Type B pancreatic cell (in vitro differentiated cells): Measurements from ENCODE around the gene EIF5AL1. TPM values are rescaled to one million over a fixed set of nuclear protein-coding genes. Genes with fewer than 3 reads are reported as not detected.

Experiments
- DNase-seq: peaks from one replicate; pipeline ENCODE4 v3.0.0; 2021; ENCODE audit warnings: mixed read lengths; ENCODE audit not compliant: unreplicated experiment; ENCODE audit errors: extremely low spot score
- H3K27ac Mint-ChIP-seq: 2 replicates; pipeline ENCODE4 v1.8.0; 2021; ENCODE audit warnings: mild to moderate bottlenecking, mixed read lengths
- H3K27me3 Mint-ChIP-seq: 2 replicates; pipeline ENCODE4 v1.8.0; 2021; ENCODE audit warnings: mixed read lengths
- H3K36me3 Mint-ChIP-seq: 2 replicates; pipeline ENCODE4 v1.8.0; 2021; ENCODE audit warnings: mixed read lengths
- H3K4me1 Mint-ChIP-seq: one replicate; pipeline ENCODE4 v1.8.0; 2021; ENCODE audit warnings: mixed read lengths; ENCODE audit not compliant: unreplicated experiment
- H3K4me3 Mint-ChIP-seq: 2 replicates; pipeline ENCODE4 v1.8.0; 2021; ENCODE audit warnings: mild to moderate bottlenecking, mixed read lengths
- H3K9me3 Mint-ChIP-seq: 2 replicates; pipeline ENCODE4 v1.8.0; 2021; ENCODE audit warnings: mixed read lengths
- CTCF ChIP-seq: fragments of 200-600 bp; sonication (generic); conservative IDR thresholded peaks from 2 replicates; pipeline ENCODE4 v1.5.0; 2021; ENCODE audit warnings: antibody characterized with exemption, mild to moderate bottlenecking
- total RNA-seq: library from RNA; stranded (reverse); gene quantifications from 2 replicates; pipeline ENCODE4 v1.2.1, GENCODE V29; 2021; ENCODE audit warnings: low replicate concordance

Gene EIF5AL1
- total RNA-seq, 1 donor from 2014 or later: not detected

DNA sequence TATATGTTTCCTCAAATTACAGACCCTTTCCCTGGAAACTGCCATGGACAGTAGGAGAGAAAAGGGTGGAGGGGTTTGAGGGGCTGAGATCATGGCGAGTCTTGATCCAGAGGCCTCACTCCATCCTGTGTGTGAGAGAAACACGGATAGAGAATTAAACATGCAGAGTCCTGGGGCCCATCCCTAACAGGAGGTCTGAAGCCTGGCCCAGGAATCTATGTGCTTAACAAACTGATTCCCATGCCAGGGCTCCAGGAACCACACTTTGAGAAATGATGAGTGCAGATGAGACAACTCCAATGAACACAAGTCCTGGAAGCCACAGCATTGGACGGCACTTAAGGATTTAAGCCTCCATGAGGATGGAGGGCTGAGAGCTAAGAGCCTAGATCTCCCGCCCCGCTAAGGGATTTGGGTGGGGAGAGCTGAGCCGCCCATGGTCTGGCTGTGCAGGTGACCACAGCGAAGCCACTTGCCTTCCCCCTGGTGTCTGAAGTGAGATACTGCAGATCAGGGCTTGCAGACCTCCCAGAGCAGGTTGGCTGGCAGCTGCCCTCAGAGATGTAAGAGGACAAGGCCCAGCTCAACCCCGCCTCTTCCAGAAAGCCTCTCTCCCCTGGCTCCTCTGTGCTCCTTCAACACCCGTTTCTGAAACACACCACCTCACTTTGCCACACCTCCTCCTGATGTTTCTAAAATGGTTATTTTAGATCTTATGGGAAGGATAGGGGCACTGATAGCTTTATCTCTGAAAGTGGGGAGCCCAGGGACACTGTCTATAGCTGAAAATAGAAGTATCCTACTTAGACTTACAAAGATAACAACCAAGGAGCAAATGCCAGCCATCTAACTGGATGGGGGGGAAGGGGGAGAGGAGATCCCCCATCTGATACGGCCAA, 24.8 kb upstream of the EIF5AL1 start:
- no peaks in the 10 kb centered on the region for H3K36me3 Mint-ChIP-seq
- H3K4me1 Mint-ChIP-seq: peaks cover 31% of the 10 kb centered on the region
- H3K27me3 Mint-ChIP-seq: peaks cover 3% of the 10 kb centered on the region
- peak; percentile 79 for TF ChIP-seq CTCF
- no peaks in the 10 kb centered on the region for H3K9me3 Mint-ChIP-seq
- H3K27ac Mint-ChIP-seq: no peak overlapping the region
- no peak overlapping the region for H3K4me3 Mint-ChIP-seq
- DNase-seq: no peak

DNA sequence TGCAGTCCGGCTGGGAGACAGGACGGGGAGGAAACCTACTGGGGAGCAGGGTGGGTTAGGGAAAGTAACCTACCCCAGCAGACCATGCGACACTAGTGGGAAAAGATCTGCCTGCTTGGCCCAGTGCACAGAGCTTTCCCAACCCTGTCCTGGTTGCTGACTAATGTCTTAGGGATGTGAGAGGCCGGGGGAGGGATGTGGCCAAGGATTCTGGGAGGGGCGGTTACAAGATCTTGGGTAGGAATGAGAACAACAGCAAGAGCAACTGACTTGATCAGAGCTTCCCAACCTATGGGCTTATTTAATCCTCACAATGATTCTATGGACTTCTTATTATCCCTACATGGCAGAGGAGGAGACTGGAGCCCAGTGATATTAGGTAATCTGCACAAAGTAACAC, 24.0 kb upstream of the EIF5AL1 start:
- TF ChIP-seq CTCF: no peak
- no peaks in the 10 kb centered on the region for H3K9me3 Mint-ChIP-seq
- no peak overlapping the region for H3K27ac Mint-ChIP-seq
- H3K36me3 Mint-ChIP-seq: no peaks in the 10 kb centered on the region
- peaks cover 31% of the 10 kb centered on the region for H3K4me1 Mint-ChIP-seq
- H3K27me3 Mint-ChIP-seq: peaks cover 3% of the 10 kb centered on the region
- no peak overlapping the region for H3K4me3 Mint-ChIP-seq
- DNase-seq: no peak

GRCh38 chr10:79488870-79489269, 23.5 kb upstream of the EIF5AL1 start:
- Mint-ChIP-seq H3K4me3 (no peak overlapping the region), H3K27ac (no peak overlapping the region), H3K4me1 (peaks cover 31% of the 10 kb centered on the region), H3K27me3 (peaks cover 6% of the 10 kb centered on the region), H3K36me3 (no peaks in the 10 kb centered on the region), H3K9me3 (no peaks in the 10 kb centered on the region)
- TF ChIP-seq CTCF: no peak
- DNase-seq: no peak

- no peak for DNase-seq
- no peak for TF ChIP-seq CTCF
- peaks cover 12% of the 10 kb centered on the region for H3K27me3 Mint-ChIP-seq
Measured at GRCh38 chr10:79490400-79491142, 21.8 kb upstream of the EIF5AL1 start.

DNA sequence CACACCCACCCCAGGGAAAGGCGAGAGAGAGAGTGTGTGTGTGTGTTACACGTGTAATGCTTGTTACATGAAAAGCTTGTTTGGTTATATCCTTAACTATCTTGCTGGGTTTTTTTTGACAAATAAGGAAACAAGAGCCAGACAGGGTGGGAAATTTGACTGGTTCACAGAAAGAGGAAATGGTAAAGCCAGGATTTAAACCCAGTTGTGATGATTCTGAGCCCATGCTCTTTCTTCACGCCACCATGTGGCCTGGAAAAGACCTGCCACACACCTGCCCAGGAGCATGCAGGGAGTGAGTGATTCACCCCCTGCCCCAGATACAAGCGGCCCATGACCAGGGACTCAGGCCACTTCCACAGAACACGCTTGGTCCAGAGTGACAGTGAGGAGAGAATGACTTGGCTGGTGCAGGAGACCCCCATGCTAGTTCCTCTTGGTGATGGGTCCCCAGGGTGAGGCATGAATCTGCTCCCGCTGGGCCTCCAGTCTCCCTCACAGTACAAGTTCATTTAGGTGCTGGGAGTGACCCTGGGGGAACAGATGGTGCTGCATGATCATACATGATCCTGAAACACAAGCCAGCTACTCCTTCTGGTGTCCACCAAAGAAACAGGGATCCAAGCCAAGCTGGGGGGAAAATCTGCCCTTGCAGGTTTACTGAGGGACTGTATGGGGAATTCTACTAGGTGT, 21.0 kb upstream of the EIF5AL1 start:
- no peak for TF ChIP-seq CTCF
- Mint-ChIP-seq H3K27me3 (peaks cover 15% of the 10 kb centered on the region), H3K4me3 (no peak overlapping the region), H3K9me3 (no peaks in the 10 kb centered on the region), H3K36me3 (no peaks in the 10 kb centered on the region), H3K27ac (no peak overlapping the region), H3K4me1 (peaks cover 31% of the 10 kb centered on the region)
- no peak for DNase-seq

More at GRCh38 chr10:79490400-79491142, 21.8 kb upstream of the EIF5AL1 start:
- H3K9me3 Mint-ChIP-seq: no peaks in the 10 kb centered on the region
- H3K4me1 Mint-ChIP-seq: peaks cover 31% of the 10 kb centered on the region
- no peak overlapping the region for H3K27ac Mint-ChIP-seq
- no peak overlapping the region for H3K4me3 Mint-ChIP-seq
- H3K36me3 Mint-ChIP-seq: no peaks in the 10 kb centered on the region
